Stimulated activated naive CD8-positive, alpha-beta T cell treated with anti-CD3 and anti-CD28 coated beads, Interleukin-15, Interleukin-2, amounts not matched to agents 100 U/mL and 50 U/mL, for 24 hours (primary cell): ENCODE measurements around the gene AKAP8L.

Experiments
- ATAC-seq: fragments of 150-1000 bp; cut with Tn5 transposase; one replicate; pipeline ENCODE4 v1.10.0; 2021
- DNase-seq: peaks from one replicate; pipeline ENCODE4 v3.0.0; 2021

Gene AKAP8L, protein sequence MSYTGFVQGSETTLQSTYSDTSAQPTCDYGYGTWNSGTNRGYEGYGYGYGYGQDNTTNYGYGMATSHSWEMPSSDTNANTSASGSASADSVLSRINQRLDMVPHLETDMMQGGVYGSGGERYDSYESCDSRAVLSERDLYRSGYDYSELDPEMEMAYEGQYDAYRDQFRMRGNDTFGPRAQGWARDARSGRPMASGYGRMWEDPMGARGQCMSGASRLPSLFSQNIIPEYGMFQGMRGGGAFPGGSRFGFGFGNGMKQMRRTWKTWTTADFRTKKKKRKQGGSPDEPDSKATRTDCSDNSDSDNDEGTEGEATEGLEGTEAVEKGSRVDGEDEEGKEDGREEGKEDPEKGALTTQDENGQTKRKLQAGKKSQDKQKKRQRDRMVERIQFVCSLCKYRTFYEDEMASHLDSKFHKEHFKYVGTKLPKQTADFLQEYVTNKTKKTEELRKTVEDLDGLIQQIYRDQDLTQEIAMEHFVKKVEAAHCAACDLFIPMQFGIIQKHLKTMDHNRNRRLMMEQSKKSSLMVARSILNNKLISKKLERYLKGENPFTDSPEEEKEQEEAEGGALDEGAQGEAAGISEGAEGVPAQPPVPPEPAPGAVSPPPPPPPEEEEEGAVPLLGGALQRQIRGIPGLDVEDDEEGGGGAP

DNA sequence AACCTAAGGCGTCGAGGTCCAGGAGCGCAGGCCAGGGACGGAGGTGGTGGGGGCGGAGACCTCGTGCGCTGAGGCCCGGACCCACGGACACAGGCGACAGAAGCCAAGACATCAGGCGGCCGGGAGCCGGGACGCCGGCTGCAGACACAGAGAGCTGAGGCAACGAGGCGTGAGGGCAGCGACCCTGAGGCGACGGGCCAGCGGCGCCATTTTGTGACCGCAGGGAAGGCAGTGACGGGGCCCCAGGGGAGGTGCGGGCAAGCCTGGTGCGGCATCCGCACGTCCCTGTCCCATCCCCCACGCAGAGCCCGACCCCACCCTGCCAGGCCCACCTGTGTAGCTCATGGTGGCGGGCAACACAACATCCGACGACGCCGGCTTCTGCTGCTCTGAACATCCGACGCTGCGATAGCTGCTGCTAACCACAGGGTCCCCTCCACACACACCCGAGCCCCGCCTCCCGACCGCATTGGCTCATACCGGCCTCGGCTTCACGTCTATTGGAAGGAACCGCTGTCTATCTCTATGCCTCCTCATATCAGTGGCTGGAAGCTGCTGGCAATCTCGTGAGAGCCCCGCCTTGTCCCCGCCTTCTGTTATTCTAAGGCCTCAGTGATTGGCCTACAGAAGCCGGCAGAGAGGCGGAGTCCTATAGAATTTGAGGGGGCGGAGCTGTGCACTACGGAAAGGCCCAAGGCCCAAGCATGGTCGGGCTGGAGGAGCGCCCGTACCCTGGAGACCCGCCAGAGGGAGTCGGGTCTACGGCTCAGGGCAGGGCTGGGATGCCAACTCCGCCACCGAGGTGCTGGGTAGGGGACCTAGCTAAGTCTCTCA lies at the start of gene AKAP8L:
TSS of gene AKAP8L (minus strand) at position 410 of the 834 bp plus-strand sequence. CDS start at position 345, 65 bp downstream.
- DNase-seq: peak; percentile 98

DNA sequence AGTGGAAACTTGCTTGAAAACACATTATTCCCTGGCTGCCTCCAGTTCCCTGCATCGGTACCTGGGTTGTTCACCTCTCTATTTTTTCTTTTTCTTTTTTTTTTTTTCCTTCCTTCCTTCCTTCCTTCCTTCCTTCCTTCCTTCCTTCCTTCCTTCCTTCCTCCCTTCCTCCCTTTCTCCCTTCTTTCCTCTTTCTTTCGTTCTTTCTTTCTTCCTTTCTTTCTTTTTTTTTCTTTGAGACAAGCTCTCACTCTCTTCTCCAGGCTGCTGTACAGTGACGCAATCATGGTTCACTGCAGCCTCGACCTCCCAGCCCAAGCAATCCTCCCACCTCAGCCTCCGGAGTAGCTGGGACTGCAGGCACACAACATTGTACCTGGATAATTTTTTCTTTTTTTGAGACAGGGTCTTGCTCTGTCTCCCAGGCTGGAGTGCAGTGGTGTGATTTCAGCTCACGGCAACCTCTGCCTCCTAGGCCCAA lies 49.0 kb upstream of the AKAP8L start:
- ATAC-seq: no peak
- no peak for DNase-seq

More for the DNA sequence above, at the start of gene AKAP8L:
- ATAC-seq: peak; percentile 97

DNA sequence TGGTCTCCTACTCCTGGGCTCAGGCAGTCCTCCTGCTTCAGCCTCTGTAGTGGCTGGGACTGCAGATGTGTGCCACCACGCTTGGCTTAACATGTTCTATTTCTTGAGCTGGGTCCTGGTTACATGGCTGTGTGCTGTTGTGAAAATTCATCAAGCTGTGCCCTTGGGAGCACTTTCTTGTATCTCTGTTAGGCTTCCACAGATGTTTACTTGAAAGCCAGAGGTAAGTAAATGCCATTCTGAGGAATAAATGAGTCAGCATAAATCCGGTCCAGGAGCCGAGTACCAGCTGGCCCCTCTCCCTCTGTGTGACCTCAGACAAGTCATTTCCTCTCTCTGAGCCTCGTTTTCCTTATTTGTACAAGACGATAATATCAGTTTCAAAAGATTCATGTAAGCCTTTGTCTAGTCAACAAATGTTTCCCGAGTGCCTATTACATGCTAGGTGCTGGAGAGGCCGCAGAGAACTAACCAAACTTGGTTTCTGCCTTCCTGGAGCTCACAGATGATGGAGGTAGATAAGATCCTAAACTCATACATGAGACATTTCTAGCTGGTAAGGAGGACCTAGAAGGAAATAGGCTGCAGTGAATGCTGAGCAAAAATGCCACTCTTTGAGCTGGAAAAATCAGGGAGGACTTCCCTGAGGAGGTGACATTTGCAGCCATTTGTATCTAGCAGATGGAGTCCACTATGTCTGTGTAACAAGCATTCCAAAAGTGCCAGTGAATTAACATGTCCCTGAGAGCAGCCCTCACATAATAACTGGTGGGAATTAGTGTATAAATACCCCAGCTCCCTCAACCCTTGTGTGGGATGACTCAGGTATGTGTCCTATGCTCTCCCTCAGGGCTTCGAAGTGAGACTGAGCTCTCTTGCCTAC lies 48.3 kb upstream of the AKAP8L start:
- DNase-seq (peak; percentile 56), ATAC-seq (peak; percentile 73)

DNA sequence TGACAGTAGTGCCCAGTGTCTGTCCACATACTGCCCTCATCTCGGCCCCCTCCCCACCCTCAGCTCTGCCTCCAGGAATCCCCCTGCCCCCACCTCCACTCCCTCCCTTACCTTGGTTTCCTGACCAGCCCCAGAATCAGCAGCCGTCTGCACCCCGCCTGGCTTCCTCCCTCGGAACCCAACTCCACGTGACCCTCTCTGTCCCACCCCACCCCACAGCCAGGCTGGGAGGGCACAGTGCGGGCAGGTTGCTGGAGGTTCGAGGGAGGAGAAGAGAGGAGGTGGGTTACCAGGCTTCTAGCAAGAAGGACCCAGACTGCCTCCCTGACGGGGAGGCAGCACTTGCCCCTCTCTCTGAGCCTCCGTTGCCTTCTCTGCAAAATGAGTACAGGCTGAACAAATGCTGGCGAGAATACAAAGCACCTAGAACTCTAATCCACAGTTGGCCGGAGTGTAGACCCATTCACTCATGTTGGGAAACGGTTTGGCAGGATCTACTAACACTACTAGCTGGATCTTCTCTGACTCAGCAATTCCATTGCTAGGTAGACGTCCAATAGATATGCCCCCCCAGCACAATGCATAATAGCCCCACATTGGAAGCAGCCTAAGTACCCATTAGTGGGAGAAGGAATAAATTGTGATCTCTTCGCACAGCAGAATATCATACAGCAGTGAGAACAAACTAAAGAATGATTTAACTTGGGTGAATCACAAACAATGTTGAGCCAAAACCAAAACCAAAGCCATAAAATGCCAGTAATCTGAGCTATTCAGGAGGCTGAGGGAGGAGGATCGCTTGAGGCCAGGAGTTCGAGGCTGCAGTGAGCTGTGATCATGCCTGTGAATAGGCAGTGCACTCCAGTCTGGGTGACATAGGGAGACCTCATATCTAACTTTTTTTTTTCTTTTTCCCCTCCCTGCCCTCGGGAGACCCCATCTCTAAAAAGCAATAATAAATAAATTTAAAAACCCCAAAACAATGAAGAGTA lies 45.9 kb upstream of the AKAP8L start, which contains the start of gene RASAL3:
TSS of gene RASAL3 (minus strand) at position 151 of the 992 bp plus-strand sequence. CDS start 186 bp downstream, outside the sequence.
- DNase-seq: peak; percentile 76
- ATAC-seq: peak; percentile 68

DNA sequence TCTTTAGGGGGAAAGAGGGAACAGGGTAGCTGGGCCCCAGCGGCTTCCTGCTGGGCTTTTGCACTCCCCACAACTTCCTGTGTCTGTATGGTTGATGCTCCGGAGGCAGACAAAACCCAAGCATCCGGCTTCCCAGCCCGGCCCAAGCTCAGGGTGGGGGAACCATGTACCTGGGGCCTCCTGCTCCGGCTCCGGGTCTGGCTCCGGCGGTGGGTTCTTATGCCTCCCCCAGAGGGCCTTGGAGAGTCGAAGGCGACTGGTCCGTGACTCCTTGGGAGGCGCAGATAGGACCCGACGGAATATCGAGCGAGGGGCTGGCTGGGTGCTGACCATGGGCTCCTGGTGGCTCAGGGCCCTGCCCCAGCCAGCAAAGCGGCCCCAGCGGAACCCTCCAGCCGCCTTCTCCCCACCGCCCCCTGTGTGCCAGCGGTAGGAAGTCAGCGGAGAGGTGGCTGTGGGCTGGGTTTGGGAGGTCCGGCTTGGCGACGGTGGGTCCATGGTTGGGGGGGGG lies 45.1 kb upstream of the AKAP8L start:
- peak; percentile 81 for DNase-seq

DNA sequence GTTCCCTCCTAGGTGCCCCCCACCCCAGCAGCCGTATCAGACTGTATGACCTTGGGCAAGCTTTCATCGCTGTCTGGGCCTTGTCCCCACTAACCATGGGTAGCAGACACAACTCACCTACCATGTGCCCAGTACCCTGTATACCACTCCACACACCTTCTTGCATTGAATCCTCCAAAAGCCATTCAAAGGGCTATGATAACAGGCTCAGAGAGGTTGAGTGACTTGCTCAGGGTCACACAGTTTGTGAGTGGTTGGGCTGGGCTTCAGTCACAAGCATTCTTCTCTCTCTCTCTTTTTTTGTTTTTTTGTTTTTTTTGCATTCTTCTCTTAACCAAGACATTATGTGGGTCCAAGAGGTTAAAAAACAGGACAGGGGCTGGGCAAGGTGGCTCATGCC lies 42.9 kb upstream of the AKAP8L start:
- DNase-seq: no peak
- no peak for ATAC-seq

More for the DNA sequence above, 45.1 kb upstream of the AKAP8L start:
- ATAC-seq: peak; percentile 80

DNA sequence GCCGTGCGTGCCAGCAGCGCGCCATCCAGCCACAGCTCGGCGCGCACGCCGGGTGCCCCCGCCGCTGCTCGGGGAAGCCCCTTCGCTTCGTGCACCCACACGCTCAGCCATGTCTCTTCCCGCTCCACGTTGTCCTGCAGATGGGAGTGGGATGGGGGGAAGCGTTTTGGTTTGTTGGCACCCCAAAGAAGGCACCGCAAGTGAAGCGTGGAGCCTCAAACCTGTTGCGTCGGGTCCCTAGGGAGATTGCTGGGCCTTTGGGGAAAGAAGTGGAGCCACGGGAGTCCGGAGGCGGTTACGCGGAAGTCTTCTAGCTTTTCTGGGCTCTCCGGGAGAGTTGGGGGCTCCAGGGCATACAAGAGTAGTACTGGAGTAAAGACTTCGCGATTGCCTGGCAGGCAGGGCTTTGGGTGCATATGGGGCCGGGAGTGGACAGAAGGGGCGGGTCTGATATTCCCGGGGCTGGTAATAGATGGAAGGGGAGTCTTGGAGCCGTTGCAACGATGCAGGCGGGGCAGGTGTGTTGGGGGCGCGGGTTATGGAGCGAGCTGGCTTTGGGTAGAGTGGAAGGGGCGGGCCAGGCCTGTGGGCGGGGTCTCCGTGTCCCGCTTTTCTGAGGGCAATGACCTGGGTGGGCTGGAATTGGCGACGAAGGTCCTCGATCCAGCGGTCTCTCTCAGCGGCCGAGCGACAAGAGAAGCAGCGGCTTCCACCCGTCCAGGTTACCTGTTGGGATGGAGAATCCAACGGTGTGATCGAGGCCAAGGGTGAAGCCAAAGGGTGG lies 39.1 kb upstream of the AKAP8L start:
- no peak for DNase-seq
- no peak for ATAC-seq

DNA sequence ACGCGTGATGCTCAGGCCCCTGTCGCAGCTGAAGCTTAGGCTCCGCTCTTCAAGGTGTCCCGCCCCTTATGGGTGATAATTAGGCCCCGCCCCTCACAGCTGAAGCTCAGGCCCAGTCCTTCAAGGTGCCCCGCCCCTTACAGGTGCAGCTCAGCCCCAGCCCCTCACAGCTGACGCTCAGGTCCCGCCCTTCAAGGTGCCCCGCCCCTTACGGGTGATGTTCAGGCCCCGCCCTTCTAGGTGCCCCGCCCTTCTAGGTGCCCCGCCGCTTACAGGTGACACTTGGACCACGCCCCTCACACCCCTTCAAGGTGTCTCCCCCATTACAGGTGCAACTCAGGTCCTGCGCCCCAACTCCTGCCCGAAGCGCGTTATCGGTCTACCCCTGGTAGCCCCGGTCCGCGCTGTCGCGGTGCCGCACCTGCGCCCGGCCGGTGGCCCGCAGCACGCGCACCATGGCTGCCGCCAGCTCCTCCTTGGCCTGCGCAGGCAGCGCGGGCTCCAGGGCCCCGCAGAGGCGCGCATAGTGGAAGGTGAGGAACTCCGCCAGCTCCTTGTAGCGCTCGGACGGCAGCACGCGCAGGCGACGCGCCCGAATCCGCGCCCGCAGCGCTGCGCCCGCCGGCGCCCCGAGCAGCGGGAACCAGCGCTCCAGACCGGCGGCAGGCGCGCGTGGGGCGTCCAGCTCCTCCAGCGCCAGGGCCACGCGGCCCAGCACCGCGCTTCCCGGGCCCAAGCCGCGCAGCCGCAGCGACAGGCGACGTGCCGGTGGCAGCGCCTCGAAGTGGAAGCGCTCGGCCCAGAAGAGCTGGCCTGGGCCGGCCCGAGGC lies 38.3 kb upstream of the AKAP8L start:
- DNase-seq (no peak), ATAC-seq (peak; percentile 36)

DNA sequence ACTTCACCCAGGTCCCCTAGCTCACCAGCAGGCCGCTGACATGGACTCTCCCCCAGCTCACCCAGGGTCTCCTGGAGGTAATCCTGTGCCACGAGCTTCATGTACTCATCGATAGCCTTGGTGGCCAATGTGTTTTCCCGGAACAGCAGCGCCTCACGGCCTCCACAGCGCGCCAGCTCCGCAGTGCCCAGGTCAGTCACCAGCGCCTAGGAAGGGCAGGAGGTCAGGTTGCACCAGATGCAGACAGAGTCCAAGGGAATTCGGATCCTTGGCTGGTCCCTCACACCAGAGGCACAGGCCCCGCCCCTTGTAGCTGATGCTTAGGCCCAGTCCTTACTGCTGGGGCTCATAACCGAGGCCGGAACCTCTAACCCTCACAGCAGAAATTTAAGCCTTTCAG lies 37.7 kb upstream of the AKAP8L start:
- no peak for ATAC-seq

DNA sequence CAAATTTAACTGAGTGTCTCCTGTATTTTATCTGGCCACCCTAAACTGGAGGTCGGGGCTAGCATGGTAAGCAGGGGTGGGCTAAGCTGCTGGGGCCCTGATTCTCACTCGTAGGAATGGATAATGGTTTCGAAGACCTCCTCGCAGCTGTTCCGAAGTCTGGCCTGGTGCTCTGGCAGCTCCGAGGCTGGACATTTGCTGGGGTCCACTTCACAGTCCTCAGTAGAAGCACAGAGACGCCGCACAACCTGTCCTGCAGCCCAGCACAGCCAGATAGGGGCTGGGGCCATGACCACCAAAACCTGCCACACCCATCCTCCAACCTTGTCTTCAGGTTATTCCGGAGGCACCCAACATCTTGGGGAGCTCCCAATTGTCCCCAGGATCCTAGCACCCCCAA lies 37.2 kb upstream of the AKAP8L start:
- ATAC-seq: no peak
- no peak for DNase-seq

More for the DNA sequence above, 37.7 kb upstream of the AKAP8L start:
- DNase-seq: no peak

DNA sequence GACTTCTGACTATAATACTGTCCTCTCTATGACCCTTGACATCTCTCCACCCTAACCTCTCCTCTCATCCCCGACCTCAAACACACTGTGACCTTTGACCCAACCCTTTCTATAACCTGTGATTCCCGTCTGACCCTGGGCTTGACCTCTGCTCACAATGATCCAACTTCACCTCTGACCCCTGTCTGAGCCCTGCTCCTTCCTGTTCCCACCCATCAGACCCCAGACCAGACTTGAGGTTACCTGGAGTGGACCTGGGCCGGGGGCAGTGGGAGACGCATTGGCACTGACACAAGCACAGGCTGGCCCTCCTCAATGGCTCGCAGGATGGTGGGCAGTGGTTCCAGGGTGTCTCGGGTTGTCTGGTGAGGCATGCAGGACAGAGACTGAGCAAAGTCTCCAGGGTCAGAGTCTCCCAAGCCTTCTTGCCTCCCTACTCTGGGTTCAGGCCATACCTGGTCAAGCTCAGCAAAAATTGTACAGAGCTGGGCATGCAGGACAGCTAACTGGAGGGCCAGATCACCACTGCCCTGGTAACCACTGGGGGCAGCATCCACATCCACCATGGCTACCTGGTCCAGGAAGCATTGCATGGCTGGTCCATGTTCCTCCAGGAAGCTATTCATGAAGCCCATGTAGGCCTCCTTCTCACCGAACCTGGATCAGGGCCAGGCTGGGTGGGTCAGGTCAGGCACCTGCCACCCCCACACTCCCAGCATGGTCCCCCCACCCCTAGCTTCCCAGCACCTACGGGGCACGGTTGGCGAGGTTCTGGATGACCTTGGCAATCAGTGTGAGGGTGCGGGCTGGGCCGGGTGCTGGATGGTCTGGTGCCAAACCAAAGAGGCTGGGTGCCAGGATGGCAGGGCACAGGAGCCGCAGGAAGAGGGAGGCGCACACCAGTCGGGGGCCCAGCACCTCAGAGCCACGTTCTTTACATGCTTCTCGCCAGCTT lies 35.4 kb upstream of the AKAP8L start:
- ATAC-seq (no peak), DNase-seq (no peak)

DNA sequence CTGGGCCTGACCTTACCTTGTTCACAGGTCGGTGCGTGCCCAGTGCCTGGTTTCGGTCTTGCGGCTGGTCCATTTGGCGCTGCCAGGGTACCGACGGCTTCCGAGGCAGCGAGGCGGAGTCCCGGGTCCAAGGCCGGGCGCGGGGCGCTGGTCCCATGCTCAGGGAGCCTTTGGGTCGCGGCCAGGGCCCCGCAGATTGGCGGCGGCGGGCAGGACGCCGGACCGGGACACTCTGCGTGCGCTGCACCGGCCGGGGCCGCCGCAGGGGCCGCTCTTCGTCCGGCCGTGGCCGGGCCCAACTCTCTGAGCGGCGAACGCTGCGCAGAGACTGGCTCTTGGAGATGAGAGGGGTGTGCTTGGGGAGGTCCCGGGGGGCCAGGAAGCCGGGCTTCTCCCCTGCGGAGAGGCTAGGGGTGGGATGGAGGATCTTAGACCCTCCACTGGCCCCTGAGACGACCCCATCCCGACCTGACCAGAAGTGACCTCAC lies 34.3 kb upstream of the AKAP8L start:
- no peak for ATAC-seq
- no peak for DNase-seq

DNA sequence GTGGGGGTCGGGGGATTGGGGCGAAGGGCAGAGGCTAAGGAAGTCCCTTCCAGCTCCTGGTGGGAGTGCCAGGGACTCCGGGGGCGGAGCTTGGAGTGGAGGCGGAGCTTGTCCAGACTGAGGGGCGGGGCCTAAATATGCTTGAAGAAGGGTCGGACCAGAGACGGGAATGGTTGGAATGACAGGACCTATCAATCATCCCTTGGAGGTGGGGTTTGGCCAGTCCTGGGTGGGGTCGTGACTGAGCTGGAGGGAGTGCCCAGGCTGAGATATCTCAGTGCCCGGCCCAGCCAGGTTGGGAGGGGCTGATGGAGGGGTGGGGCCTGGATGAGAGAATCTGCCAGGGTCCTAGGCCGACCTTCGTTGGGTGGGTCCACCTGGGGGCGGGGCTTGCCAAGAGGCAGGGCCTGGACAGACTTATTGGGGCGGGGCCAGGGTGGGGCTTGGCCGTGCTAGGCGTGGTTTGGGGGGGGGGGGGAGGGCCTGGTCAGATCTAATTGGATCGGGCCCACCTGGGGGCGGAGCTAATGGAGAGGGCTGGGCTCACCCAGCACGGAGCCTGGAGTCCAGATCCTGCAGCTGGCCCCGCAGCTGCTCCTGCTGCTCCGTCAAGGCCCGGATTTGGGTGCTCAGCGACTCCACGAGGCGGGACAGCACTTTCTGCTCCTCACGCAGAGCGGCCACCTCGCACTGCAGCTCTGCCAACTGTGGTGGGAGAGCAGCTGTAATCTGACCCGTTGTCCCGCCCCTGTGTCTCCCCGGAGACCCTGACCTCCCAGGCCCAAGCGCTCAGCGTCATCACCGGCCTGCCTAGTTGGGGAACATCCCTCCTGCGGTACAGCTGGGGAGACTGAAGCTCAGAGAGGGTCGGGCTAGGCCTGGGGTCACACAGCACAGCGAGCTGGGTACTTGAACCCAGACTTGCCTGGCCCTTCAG lies 33.6 kb upstream of the AKAP8L start:
- peak; percentile 49 for DNase-seq
- ATAC-seq: no peak

DNA sequence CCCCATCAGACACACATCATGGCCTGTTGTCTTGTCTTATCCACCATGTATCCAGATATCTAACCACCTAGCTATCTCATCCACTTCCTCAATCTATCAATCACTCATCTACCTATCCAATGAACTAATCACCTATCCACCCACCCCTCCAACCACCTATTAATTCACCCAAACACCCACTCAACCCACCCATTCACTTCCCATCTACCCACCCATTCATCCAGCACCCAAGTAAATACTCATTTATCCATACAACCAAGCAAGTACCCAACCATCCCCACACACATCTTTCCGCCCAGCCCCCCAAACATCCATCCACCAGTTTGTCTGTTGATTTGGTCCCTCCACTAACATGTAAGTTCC lies 31.7 kb upstream of the AKAP8L start:
- no peak for ATAC-seq

More for the DNA sequence above, 31.7 kb upstream of the AKAP8L start:
- no peak for DNase-seq
